DMS53 (cell line): Measurements from ENCODE around the gene ESPN.

Experiments
- DNase-seq: peaks from one replicate; lab custom pipeline; 2025; lab: John Stamatoyannopoulos, UW

Gene ESPN

DNA sequence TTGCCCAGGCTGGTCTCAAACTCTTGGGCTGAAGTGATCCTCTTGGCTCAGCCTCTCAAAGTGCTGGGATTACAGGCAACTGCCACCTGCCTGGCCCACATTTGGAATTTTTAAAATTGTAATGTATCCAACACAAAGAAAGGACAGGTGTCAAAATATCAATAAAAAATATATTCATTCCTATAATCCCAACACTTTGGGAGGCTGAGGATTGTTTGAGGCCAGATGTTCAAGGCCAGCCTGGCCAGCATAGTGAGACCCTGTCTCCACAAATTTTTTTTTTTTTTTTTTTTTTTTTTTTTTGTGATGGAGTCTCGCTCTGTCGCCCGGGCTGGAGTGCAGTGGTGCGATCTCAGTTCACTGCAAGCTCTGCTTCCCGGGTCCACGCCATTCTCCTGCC is 14.8 kb upstream of the ESPN start:
- DNase-seq: no peak

DNA sequence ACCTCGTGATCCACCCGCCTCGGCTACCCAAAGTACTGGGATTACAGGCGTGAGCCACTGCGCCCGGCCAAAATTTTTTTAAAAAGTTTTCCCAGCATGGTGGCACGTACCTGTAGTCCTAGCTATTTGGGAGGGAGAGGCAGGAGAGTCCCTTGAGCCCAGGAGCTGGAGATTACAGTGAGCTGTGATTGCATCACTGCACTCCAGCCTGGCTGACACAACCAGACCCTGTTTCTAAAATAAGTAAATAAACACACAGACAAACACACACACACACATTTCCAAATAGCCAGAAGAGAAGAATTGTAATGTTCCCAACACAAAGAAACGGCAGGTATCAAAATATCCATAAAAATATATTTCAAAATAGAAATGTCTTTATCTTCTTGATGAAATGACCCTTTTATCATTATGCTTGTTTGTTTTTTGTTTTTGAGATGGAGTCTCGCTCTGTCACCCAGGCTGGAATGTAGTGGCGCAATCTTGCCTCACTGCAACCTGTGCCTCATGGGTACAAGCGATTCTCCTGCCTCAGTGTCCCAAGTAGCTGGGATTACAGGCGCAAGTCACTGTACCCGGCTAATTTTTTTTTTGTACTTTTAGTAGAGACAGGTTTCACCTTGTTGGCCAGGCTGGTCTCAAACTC is 14.2 kb upstream of the ESPN start:
- DNase-seq: no peak

- peak; percentile 79 for DNase-seq
Measured at GRCh38 chr1:6412896-6413295, 11.7 kb upstream of the ESPN start.

DNA sequence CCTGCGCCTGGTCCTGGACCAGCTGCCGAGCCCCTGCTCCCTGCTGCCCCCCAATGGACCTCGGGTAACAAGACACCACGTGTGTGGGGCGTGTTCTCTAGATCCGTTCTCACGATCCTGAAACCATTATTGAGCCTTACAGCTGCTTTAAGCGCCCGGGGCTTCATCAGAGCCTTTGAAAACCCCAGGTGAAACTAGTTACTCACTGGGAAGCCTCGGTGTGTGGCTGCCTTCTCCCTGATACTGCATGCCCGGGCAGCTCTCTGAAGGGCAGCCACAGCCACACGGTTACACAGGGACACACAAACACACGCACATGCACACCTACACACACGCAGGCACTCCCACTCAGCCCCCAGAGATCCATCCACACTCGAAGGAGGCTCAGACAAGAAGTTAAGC is 10.1 kb upstream of the ESPN start:
- DNase-seq: peak; percentile 24

DNA sequence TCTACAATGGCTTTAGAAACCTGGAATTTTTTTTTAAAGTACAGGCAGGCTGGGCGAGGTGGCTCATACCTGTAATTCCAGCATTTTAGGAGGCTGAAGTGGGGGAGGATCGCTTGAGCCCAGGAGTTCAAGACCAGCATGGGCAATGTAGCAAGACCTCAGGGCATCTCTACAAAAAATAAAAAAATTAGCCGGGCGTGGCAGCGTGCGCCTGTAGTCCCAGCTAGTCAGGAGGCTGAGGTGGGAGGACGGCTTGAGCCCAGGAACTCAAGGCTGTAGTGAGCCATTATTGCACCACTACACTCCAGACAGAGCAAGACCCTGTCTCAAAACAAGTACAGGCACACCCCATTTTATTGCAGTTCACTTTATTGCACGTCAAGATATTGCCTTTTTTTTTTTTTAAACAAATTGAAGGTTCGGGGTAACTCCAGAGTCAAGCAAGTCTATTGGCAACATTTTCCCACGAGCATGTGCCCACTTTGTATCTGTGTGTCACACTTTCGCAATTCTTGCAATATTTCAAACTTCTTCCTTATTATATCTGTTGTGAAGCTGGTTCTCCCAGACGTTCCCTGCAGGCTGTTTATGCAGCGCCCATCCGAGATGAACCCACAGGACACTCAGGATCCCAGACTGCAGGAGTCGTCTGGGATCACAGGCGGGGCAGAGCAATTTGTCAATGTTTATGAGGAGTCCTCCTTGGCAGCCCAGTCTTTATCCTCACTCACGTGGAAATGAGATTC is 9.5 kb upstream of the ESPN start:
- DNase-seq: no peak

- no peak for DNase-seq
Measured at GRCh38 chr1:6416295-6416656, 8.3 kb upstream of the ESPN start.

GRCh38 chr1:6416906-6417305 is 7.7 kb upstream of the ESPN start:
- DNase-seq: no peak

DNA sequence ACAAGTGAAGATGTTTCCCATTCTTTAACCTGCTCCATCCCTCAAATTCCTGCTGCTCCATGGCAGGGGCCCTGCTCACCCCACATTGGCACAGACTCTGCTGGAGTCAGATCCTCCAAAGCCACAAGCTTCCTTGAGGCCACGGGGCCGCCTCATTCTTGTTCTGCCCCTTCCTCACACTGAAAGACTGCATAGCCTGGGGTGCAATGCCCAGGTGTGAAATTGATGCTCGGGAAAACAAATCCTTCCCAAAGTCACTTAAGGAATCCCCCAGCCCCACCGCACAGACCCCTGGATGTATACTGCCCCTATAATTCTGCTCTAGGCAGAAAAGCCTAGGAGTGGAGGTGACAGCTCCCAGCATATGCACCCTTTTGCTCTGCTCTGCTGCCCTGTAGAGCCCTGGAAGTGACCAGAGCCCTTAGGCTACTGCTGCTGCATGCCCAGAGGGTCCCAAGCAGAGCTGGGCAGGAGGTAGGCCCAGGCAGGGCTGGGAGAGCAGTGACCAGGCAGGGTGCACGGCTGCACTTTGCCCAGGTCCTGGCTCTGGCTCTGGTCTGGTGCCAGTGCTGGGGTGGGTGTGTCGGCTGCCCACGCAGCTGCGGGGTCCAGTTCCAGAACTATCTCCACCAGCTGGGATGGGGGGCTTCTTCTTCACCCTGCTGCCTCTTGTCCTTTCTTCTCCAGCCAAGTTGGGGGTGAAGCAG is 6.5 kb upstream of the ESPN start:
- DNase-seq: no peak

DNA sequence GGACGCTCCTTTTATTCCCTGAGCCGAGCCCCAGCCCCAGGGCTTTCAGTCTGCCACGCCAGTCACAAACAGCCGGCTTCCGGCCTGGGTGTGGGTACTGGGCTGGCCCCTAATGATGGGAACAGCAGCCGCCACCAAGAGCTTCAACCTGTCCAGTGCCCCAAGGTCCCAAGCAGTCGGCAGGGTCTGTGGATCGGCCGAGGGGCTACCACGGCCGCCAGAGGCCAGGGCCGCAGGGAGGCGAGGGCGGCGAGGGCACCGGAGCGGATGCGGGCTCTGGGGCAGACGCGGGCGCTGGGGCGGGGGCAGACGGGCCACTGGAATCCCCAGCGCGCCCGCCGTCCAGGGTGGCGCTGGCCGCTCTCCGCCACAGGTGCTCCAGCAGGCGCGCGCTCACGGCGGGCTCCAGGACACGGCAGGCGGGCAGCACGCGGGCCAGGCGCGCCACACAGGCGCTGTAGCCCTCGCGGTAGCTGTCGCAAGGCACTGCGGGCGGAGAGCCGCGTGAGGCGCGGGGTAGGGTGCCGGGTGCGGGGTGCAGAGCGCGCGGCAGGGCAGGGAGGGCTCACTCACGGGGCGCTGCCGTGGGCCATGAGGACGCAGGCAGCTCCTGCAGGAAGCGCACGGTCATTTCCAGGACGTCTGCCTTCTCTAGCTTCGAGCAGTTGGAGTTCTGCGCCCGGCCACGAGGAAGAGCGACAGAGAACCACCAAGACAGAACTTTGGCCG is 5.7 kb upstream of the ESPN start:
- DNase-seq: peak; percentile 70

DNA sequence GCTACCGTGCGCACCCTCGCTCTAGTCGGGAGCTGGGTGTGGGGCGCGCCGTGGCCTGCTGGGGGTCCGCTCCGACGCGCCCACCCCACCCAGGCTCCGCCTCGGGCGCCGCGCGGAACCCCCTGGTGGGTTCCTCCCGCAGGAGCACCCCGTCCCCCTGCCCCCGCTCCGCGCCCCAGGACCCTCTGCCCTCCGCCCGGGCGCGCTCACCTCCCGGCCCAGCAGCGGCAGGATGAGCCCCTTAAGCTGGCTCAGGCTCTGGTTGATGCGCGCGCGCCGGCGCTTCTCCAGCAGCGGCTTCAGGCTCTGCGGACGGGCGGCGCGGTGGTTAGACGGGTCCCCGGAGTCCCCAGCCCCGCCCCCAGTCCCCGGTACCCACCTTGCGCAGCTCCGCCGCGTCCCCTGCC is 5.2 kb upstream of the ESPN start:
- peak; percentile 63 for DNase-seq

DNA sequence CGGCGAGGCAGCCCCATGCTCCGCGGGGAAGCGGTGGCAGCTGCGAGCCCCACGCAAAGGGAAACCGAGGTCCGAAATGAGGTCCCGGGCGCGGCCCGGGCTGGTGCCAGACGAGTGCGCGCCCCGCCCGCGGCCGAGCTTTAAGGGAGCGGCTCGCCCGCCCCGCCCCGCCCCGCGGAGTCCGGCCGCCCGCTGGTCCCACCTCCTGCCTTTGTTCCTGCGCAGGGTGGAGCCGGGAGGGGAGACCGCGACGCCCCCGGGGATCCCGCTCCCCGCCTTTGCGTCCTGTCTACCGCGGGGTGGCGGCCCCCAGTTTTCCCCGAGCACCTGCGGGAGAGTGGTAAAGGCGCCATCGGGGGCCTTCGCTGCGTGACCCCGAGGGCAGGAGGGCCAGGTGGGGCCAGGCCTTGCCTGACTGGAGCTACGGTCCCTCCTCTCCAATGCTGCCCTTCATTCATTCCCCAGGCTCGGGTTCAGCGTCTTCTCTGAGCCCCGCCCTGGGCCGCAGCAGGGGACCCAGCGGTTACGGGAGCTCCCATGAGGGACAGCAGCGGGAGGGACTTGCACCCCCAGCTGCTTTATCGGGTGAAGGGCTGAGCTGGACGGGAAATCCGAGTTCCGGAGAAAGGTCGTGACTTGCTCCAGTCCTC is 4.6 kb upstream of the ESPN start, which contains the start of gene HES2:
TSS of gene HES2 (minus strand) at position 116 of the 650 bp plus-strand sequence. CDS start at position 17, 99 bp downstream.
- peak; percentile 63 for DNase-seq

GRCh38 chr1:6420454-6421042 is 4.0 kb upstream of the ESPN start:
- DNase-seq: no peak

GRCh38 chr1:6421266-6421665 is 3.3 kb upstream of the ESPN start:
- DNase-seq: no peak

- DNase-seq: peak; percentile 92
Measured at GRCh38 chr1:6423321-6423999, 1.1 kb upstream of the ESPN start.

DNA sequence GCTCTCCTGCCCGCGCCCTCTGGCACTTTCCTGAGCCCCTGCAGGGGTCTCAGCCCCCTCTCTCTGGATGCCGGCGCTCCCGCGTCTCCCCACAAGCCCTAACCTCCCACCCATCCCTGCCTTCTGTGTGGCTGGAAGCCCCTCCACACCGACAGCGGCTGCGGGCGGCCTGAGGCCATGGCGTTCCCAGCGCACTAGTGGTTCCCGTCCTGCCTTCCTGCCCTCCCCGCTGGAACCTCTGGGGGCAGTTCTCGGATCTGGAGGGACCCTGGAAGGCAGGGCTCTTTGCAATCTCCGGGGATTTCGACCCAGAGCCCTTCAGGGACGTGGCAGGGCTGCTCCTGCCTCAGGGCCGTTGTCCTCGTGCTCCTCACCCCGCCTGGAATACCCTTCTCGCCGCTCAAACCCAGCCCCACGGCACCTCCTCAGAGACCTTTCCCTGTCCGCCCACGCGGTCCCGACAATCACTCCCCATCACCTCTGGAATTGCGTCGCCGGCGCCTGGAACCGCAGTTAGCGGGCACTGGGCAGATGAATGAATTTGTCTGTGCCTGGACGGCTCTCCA is 493 bp upstream of the ESPN start:
- DNase-seq: peak; percentile 64

- no peak for DNase-seq
Measured at GRCh38 chr1:6425658-6426057, 1.1 kb downstream of the ESPN start.

DNA sequence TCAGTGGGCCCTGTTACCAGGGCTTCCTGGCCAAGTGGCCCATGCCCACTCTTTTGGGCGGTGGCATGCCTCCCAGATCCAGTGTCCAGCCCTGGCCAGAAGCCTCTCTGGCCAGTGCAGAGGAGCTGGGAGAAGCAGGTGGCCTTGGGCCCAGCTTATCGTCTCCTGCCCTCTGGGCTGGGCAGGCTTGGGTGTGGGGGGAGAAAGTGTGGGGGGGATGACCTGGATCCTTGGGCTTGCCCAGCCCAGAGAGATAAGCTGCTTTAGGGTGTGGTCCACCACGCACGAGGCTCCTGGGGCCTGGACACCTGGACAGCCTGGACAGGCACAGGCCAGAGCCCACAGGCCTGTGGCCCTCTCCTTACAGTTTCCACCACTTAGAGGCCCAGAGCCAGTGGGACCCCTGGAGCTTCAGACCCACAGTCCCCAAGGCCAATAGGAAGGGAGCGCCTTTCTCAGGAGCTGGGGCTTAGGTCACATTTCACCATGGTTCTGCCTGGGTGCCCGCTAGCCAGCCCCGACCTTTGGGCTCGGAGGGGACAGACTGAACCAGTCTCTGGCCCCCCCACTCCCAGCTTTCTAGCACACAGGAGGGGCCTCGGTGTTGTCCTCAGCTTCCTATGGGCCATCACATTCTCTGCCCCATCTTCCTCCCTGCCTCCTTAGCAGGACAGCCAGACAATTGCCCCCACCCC is 1.8 kb downstream of the ESPN start:
- DNase-seq: no peak

GRCh38 chr1:6426972-6427350 is 2.4 kb downstream of the ESPN start:
- no peak for DNase-seq

- peak; percentile 36 for DNase-seq
Measured at GRCh38 chr1:6427441-6428390, 3.1 kb downstream of the ESPN start.
